IMR-90 (cell line): ENCODE results near the gene FHIP1A. TPM values are rescaled to one million over a fixed set of nuclear protein-coding genes. Genes with fewer than 3 reads are reported as not detected.

ENCODE experiments used
- ATAC-seq: fragments of 200-7000 bp; cut with Tn5 transposase; 2 replicates; pipeline ENCODE4 v1.9.1; 2020; ENCODE audit warnings: low read depth, mild to moderate bottlenecking, moderate library complexity
- BruUV-seq: library from RNA; stranded (reverse); fragments of 400-500 nt; replicated peaks from 2 replicates; lab custom pipeline; 2021; lab: Mats Ljungman, UMichigan
- CTCF ChIA-PET: fragments of 300-600 bp; formaldehyde crosslinking; extraction: SDS; loops from one replicate; lab custom pipeline; 2021; ENCODE audit warnings: antibody characterized with exemption; lab: Yijun Ruan, JAX
- POLR2A ChIA-PET: fragments of 300-600 bp; sonication (Branson Sonifier 250); formaldehyde crosslinking; loops from one replicate; lab custom pipeline; 2022; ENCODE audit warnings: antibody characterized with exemption; ENCODE audit not compliant: unreplicated experiment; lab: Charles Lee
- DNase-seq: peaks from one replicate; pipeline ENCODE4 v3.0.0; 2013
- H2AFZ ChIP-seq: replicated peaks from 2 replicates; pipeline ENCODE3; 2013; ENCODE audit warnings: low read length, mild to moderate bottlenecking; ENCODE audit not compliant: poor library complexity
- H2AK5ac ChIP-seq: 2 replicates; pipeline ENCODE4 v1.6.1; 2013; ENCODE audit warnings: low read depth, low read length, inconsistent platforms
- H2AK9ac ChIP-seq: replicated peaks from 2 replicates; pipeline ENCODE3; 2013; ENCODE audit warnings: mild to moderate bottlenecking, low read depth, low read length, moderate library complexity; ENCODE audit not compliant: poor library complexity
- H2BK120ac ChIP-seq: 2 replicates; pipeline ENCODE4 v1.6.1; 2013; ENCODE audit warnings: low read depth, low read length, inconsistent platforms
- H2BK15ac ChIP-seq: 3 replicates; pipeline ENCODE4 v1.6.1; 2013; ENCODE audit warnings: low read depth, low read length, inconsistent platforms
- H2BK20ac ChIP-seq: 2 replicates; pipeline ENCODE4 v1.6.1; 2013; ENCODE audit warnings: low read depth, mild to moderate bottlenecking, inconsistent platforms, low read length, moderate library complexity
- H2BK5ac ChIP-seq: 2 replicates; pipeline ENCODE4 v1.6.1; 2013; ENCODE audit warnings: mild to moderate bottlenecking, low read depth, low read length, inconsistent platforms; ENCODE audit not compliant: poor library complexity, severe bottlenecking
- H3K14ac ChIP-seq: replicated peaks from 2 replicates; pipeline ENCODE4 v1.6.1; 2013; ENCODE audit warnings: low read depth, low read length, inconsistent platforms
- H3K18ac ChIP-seq: 2 replicates; pipeline ENCODE4 v1.6.1; 2013; ENCODE audit warnings: low read depth, low read length, control low read depth
- H3K23ac ChIP-seq: 2 replicates; pipeline ENCODE4 v1.6.1; 2013; ENCODE audit warnings: low read depth, low read length, inconsistent platforms
- H3K27ac ChIP-seq: 2 replicates; pipeline ENCODE4 v1.5.1; 2013; ENCODE audit warnings: mild to moderate bottlenecking, control low read depth, low read length; ENCODE audit not compliant: insufficient read depth
- H3K27me3 ChIP-seq: 2 replicates; pipeline ENCODE4 v1.6.1; 2013; ENCODE audit warnings: low read length; ENCODE audit not compliant: control insufficient read depth, insufficient read depth
- H3K36me3 ChIP-seq: 2 replicates; pipeline ENCODE4 v1.6.1; 2013; ENCODE audit warnings: low read length, mixed read lengths; ENCODE audit not compliant: control insufficient read depth, insufficient read depth
- H3K4ac ChIP-seq: 2 replicates; pipeline ENCODE4 v1.6.1; 2013; ENCODE audit warnings: low read depth, low read length, inconsistent platforms
- H3K4me1 ChIP-seq: 2 replicates; pipeline ENCODE4 v1.6.1; 2013; ENCODE audit warnings: low read length, mixed read lengths; ENCODE audit not compliant: control insufficient read depth, insufficient read depth
- H3K4me2 ChIP-seq: 2 replicates; pipeline ENCODE4 v1.6.1; 2013; ENCODE audit warnings: low read depth, mild to moderate bottlenecking, control low read depth, low read length, moderate library complexity
- H3K4me3 ChIP-seq: 2 replicates; pipeline ENCODE4 v1.5.1; 2013; ENCODE audit warnings: low read depth, mild to moderate bottlenecking, control low read depth, low read length, moderate library complexity; ENCODE audit not compliant: insufficient read depth
- H3K56ac ChIP-seq: 2 replicates; pipeline ENCODE4 v1.6.1; 2013; ENCODE audit warnings: low read length, inconsistent platforms; ENCODE audit not compliant: insufficient read depth; ENCODE audit errors: extremely low read depth
- H3K79me1 ChIP-seq, 2 experiments: 2 replicates each; pipeline ENCODE4 v1.6.1; 2013; ENCODE audit warnings: low read length in 2 of 2, inconsistent platforms in 1 of 2, low read depth in 1 of 2
- H3K9ac ChIP-seq: 2 replicates; pipeline ENCODE4 v1.6.1; 2013; ENCODE audit warnings: low read depth, low read length, control low read depth
- H3K9me1 ChIP-seq: 2 replicates; pipeline ENCODE4 v1.6.1; 2013; ENCODE audit warnings: low read length, inconsistent platforms; ENCODE audit not compliant: insufficient read depth
- H3K9me3 ChIP-seq: 2 replicates; pipeline ENCODE4 v1.6.1; 2013; ENCODE audit warnings: low read length; ENCODE audit not compliant: control insufficient read depth, insufficient read depth
- H4K20me1 ChIP-seq: 2 replicates; pipeline ENCODE4 v1.6.1; 2013; ENCODE audit warnings: low read length, inconsistent platforms; ENCODE audit not compliant: insufficient read depth
- H4K5ac ChIP-seq: 2 replicates; pipeline ENCODE4 v1.6.1; 2013; ENCODE audit warnings: mild to moderate bottlenecking, low read depth, low read length, control low read depth
- H4K8ac ChIP-seq, 2 experiments: 2 replicates each; pipeline ENCODE4 v1.6.1; 2013; ENCODE audit warnings: low read depth in 2 of 2, low read length in 2 of 2, control low read depth in 1 of 2, inconsistent platforms in 1 of 2
- H4K91ac ChIP-seq: 2 replicates; pipeline ENCODE4 v1.6.1; 2013; ENCODE audit warnings: low read depth, low read length, inconsistent platforms; ENCODE audit not compliant: insufficient read depth
- BHLHE40 ChIP-seq: fragments of 150-350 bp; IDR thresholded peaks from 2 replicates; pipeline ENCODE4 v1.6.1; 2016; ENCODE audit warnings: mild to moderate bottlenecking, low read depth, low read length
- CEBPB ChIP-seq: IDR thresholded peaks from 2 replicates; pipeline ENCODE4 v1.6.1; 2012; ENCODE audit warnings: low read depth, low read length, improper control_type of control experiment
- CHD1 ChIP-seq: IDR thresholded peaks from 2 replicates; pipeline ENCODE4 v1.6.1; 2012; ENCODE audit warnings: low read depth, low read length, improper control_type of control experiment
- FOS ChIP-seq: fragments of 150-350 bp; IDR thresholded peaks from 2 replicates; pipeline ENCODE4 v1.6.1; 2016; ENCODE audit warnings: low read depth, low read length
- MAFK ChIP-seq: IDR thresholded peaks from 2 replicates; pipeline ENCODE4 v1.6.1; 2012; ENCODE audit warnings: low read depth, low read length, improper control_type of control experiment
- MAZ ChIP-seq: IDR thresholded peaks from 2 replicates; pipeline ENCODE4 v1.6.1; 2012; ENCODE audit warnings: low read depth, mild to moderate bottlenecking, low read length, improper control_type of control experiment, moderate library complexity, borderline replicate concordance
- MXI1 ChIP-seq: IDR thresholded peaks from 2 replicates; pipeline ENCODE4 v1.6.1; 2012; ENCODE audit warnings: low read depth, mild to moderate bottlenecking, low read length, moderate library complexity, borderline replicate concordance
- NFE2L2 ChIP-seq: fragments of 150-350 bp; IDR thresholded peaks from 2 replicates; pipeline ENCODE4 v1.6.1; 2016; ENCODE audit warnings: low read depth, mild to moderate bottlenecking, low read length
- POLR2A ChIP-seq: IDR thresholded peaks from 2 replicates; pipeline ENCODE4 v1.6.1; 2012; ENCODE audit warnings: mild to moderate bottlenecking, low read depth, low read length
- RAD21 ChIP-seq: IDR thresholded peaks from 2 replicates; pipeline ENCODE4 v1.6.1; 2012; ENCODE audit warnings: low read length, improper control_type of control experiment
- RCOR1 ChIP-seq: IDR thresholded peaks from 2 replicates; pipeline ENCODE4 v1.6.1; 2012; ENCODE audit warnings: mild to moderate bottlenecking, low read length, improper control_type of control experiment; ENCODE audit not compliant: insufficient replicate concordance
- RFX5 ChIP-seq: IDR thresholded peaks from 2 replicates; pipeline ENCODE4 v1.8.0; 2012; ENCODE audit warnings: low read depth, mild to moderate bottlenecking, low read length, moderate library complexity
- SMC3 ChIP-seq: fragments of 150-350 bp; IDR thresholded peaks from 2 replicates; pipeline ENCODE4 v1.6.1; 2016; ENCODE audit warnings: low read depth, mild to moderate bottlenecking, antibody characterized with exemption, low read length, moderate library complexity
- WGBS, 2 experiments: methylation state at CpG; one replicate each; pipeline versions ENCODE4 v1.1.5 to v1.1.7; 2013; ENCODE audit warnings: missing lambda C conversion rate in 2 of 2; ENCODE audit not compliant: insufficient read length in 1 of 2; ENCODE audit errors: extremely low coverage in 2 of 2; 5-methylcytosine and 5-hydroxymethylcytosine counted together
- dilution Hi-C: fragments of 300-500 bp; cut with HindIII; formaldehyde crosslinking; loops from one replicate; pipeline ENCODE4 v1.14.3; 2018; ENCODE audit warnings: low sequenced_read_pairs; ENCODE audit not compliant: unreplicated experiment
- in situ Hi-C: fragments of 300-500 bp; cut with MboI; formaldehyde crosslinking; loops from 3 replicates; pipeline ENCODE4 v1.14.3; 2019; ENCODE audit warnings: low sequenced_read_pairs, inconsistent platforms, mixed read lengths
- intact Hi-C: fragments of 100-400 bp; cut with micrococcal nuclease; formaldehyde crosslinking; loops from 2 replicates; pipeline ENCODE4 v1.10.0; 2022
- polyA plus RNA-seq, 3 experiments: library from polyadenylated mRNA; depleted of rRNA; stranded (reverse); fragments of >200 nt; gene quantifications; 2 replicates each; pipeline ENCODE4 v1.2.3, GENCODE V29; 2012; ENCODE audit warnings: low replicate concordance in 1 of 3
- total RNA-seq: library from RNA; depleted of rRNA; stranded (reverse); fragments of >200 nt; gene quantifications from 2 replicates; pipeline ENCODE4 v1.2.3, GENCODE V29; 2012
- TF ChIP-seq, protein P1 (sequence below): fragments of 150-350 bp; IDR thresholded peaks from 2 replicates; pipeline ENCODE4 v1.6.1; 2017; ENCODE audit warnings: mild to moderate bottlenecking, antibody characterized with exemption, low read length, low read depth
- TF ChIP-seq, protein P2 (sequence below): conservative IDR thresholded peaks from 2 replicates; pipeline ENCODE4 v1.5.1; 2012; ENCODE audit warnings: mild to moderate bottlenecking, low read depth, low read length, improper control_type of control experiment
- TF ChIP-seq, protein P3 (sequence below): fragments of 150-350 bp; IDR thresholded peaks from 2 replicates; pipeline ENCODE4 v1.6.1; 2016; ENCODE audit warnings: low read depth, mild to moderate bottlenecking, low read length, moderate library complexity, borderline replicate concordance

Gene FHIP1A
- total and polyA plus RNA-seq, 2 of the 4 experiments (the other 2 are of a cell fraction): 0.02 to 0.18 TPM

DNA sequence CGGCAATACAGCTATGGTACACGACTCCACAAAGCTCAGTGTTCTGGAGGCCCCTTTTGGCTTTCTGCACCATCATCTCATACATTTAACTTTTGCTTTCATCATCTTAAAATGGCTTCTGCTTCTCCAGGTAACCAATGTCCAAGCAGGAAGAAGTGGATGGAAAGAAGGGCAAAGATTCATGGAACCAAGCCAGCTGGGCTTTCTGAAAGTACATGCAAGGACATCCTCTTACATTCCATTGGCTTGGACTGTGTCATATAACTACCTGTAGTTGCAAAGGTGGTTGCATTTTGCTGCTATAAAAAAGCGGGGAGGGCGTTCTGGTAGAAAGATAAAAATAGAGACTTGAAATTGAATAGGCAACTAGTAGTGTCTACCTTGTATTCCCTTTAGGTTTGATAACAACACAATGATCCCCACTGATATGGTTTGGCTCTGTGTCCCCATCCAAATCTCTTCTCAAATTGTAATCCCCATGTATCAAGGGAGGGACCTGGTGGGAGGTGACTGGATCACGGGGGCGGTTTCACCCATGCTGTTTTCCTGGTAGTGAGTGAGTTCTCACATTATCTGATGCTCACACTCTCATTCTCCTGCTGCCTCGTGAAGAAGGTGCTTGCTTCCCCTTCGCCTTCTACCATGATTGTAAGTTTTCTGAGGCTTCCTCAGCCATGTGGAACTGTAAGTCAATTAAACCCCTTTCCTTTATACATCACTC lies 6.7 kb upstream of the FHIP1A start:
- no peak overlapping the region for H2BK20ac ChIP-seq
- H4K91ac ChIP-seq: no peak overlapping the region
- ATAC-seq (no peak), DNase-seq (no peak)
- no peaks in the 10 kb centered on the region for H3K9me3 ChIP-seq
- H4K8ac ChIP-seq: no peak overlapping the region
- no peaks in the 10 kb centered on the region for H3K4me1 ChIP-seq
- H2AK9ac ChIP-seq: no peak overlapping the region
- H2BK120ac ChIP-seq: no peak overlapping the region
- dilution Hi-C loops: no loop called here
- no peak overlapping the region for H3K4ac ChIP-seq
- intact Hi-C loops: no loop called here
- H2BK5ac ChIP-seq: no peak overlapping the region
- no peak overlapping the region for H3K56ac ChIP-seq
- H3K36me3 ChIP-seq: no peaks in the 10 kb centered on the region
- H3K18ac ChIP-seq: no peak overlapping the region
- no peaks in the 10 kb centered on the region for H3K79me1 ChIP-seq
- H3K14ac ChIP-seq: no peak overlapping the region
- no peak overlapping the region for H3K23ac ChIP-seq
- H2BK15ac ChIP-seq: no peak overlapping the region
- no peaks in the 10 kb centered on the region for H4K20me1 ChIP-seq
- no peak overlapping the region for H2AFZ ChIP-seq
- ChIA-PET POLR2A (no interaction called here), CTCF (no interaction called here)
- no peak overlapping the region for H3K27ac ChIP-seq
- no CpG with 5 or more reads among the region's 8 CpGs for WGBS, 2 experiments
- H3K9ac ChIP-seq: no peak overlapping the region
- in situ Hi-C loops: no loop called here
- H3K4me2 ChIP-seq: no peak overlapping the region
- peaks cover 9% of the 10 kb centered on the region for H3K27me3 ChIP-seq
- no peak overlapping the region for H4K5ac ChIP-seq
- H2AK5ac ChIP-seq: no peak overlapping the region
- TF ChIP-seq BHLHE40 (no peak), RFX5 (no peak), POLR2A (no peak), RCOR1 (no peak), CHD1 (no peak), MAZ (no peak), CEBPB (no peak), RAD21 (no peak), MXI1 (no peak), MAFK (no peak), NFE2L2 (no peak), SMC3 (no peak), FOS (no peak)
- TF ChIP-seq, protein P1, sequence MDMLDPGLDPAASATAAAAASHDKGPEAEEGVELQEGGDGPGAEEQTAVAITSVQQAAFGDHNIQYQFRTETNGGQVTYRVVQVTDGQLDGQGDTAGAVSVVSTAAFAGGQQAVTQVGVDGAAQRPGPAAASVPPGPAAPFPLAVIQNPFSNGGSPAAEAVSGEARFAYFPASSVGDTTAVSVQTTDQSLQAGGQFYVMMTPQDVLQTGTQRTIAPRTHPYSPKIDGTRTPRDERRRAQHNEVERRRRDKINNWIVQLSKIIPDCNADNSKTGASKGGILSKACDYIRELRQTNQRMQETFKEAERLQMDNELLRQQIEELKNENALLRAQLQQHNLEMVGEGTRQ: no peak
- TF ChIP-seq, protein P2, sequence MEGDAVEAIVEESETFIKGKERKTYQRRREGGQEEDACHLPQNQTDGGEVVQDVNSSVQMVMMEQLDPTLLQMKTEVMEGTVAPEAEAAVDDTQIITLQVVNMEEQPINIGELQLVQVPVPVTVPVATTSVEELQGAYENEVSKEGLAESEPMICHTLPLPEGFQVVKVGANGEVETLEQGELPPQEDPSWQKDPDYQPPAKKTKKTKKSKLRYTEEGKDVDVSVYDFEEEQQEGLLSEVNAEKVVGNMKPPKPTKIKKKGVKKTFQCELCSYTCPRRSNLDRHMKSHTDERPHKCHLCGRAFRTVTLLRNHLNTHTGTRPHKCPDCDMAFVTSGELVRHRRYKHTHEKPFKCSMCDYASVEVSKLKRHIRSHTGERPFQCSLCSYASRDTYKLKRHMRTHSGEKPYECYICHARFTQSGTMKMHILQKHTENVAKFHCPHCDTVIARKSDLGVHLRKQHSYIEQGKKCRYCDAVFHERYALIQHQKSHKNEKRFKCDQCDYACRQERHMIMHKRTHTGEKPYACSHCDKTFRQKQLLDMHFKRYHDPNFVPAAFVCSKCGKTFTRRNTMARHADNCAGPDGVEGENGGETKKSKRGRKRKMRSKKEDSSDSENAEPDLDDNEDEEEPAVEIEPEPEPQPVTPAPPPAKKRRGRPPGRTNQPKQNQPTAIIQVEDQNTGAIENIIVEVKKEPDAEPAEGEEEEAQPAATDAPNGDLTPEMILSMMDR: no peak
- TF ChIP-seq, protein P3, sequence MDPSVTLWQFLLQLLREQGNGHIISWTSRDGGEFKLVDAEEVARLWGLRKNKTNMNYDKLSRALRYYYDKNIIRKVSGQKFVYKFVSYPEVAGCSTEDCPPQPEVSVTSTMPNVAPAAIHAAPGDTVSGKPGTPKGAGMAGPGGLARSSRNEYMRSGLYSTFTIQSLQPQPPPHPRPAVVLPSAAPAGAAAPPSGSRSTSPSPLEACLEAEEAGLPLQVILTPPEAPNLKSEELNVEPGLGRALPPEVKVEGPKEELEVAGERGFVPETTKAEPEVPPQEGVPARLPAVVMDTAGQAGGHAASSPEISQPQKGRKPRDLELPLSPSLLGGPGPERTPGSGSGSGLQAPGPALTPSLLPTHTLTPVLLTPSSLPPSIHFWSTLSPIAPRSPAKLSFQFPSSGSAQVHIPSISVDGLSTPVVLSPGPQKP: no peak
- H3K9me1 ChIP-seq: no peaks in the 10 kb centered on the region
- BruUV-seq: no TSS peak
- H3K4me3 ChIP-seq: no peak overlapping the region
